Left ventricle myocardium inferior (tissue), 1 donor: Measurements from ENCODE around the gene PANK4. TPM values are rescaled to one million over a fixed set of nuclear protein-coding genes. Genes with fewer than 3 reads are reported as not detected.

Experiments
- DNase-seq: peaks from one replicate; pipeline ENCODE4 v3.0.0-alpha.2; 2020
- H3K27ac ChIP-seq: fragments of 200-600 bp; replicated peaks from 2 replicates; pipeline ENCODE4 v1.8.0; 2021
- H3K27me3 ChIP-seq: fragments of 200-600 bp; 2 replicates; pipeline ENCODE4 v1.8.0; 2021; ENCODE audit warnings: low read depth
- H3K36me3 ChIP-seq: fragments of 200-600 bp; 2 replicates; pipeline ENCODE4 v1.8.0; 2021
- H3K4me1 ChIP-seq: fragments of 200-600 bp; 2 replicates; pipeline ENCODE4 v1.8.0; 2021
- H3K4me3 ChIP-seq: fragments of 200-600 bp; 2 replicates; pipeline ENCODE4 v1.8.0; 2021; ENCODE audit warnings: mild to moderate bottlenecking, moderate library complexity
- H3K9me3 ChIP-seq: fragments of 200-600 bp; replicated peaks from 2 replicates; pipeline ENCODE4 v1.8.0; 2021
- CTCF ChIP-seq: fragments of 200-600 bp; IDR thresholded peaks from 2 replicates; pipeline ENCODE4 v1.8.0; 2021; ENCODE audit warnings: antibody characterized with exemption, mild to moderate bottlenecking, borderline replicate concordance
- intact Hi-C: fragments of 100-400 bp; cut with micrococcal nuclease; formaldehyde crosslinking; loops from one replicate; pipeline ENCODE4 v1.11.0; 2022
- total RNA-seq: library from RNA; stranded (reverse); fragmentation: NEBNext Ultra II Directional; extraction: Animal tissue kit (Norgen Biotek cat#: 25700); gene quantifications from one replicate; pipeline ENCODE4 v1.2.1, GENCODE V29; 2021
- donor health status: DM: no; HTN: yes; CAD: no; lungs with severe emphysema.

PANK4 gene
- total RNA-seq, 1 donor from 2014 or later: 42.8 TPM

GRCh38 chr1:2470290-2471158 is 55.9 kb downstream of the PANK4 start:
- TF ChIP-seq CTCF: no peak
- intact Hi-C loops: no loop called here
- H3K36me3 ChIP-seq: no peaks in the 10 kb centered on the region
- H3K27me3 ChIP-seq: peaks cover 99% of the 10 kb centered on the region
- H3K4me1 ChIP-seq: peaks cover 8% of the 10 kb centered on the region
- H3K4me3 ChIP-seq: no peak overlapping the region
- no peak for DNase-seq
- H3K27ac ChIP-seq: no peak overlapping the region
- no peaks in the 10 kb centered on the region for H3K9me3 ChIP-seq

- H3K9me3 ChIP-seq: no peaks in the 10 kb centered on the region
- peaks cover 99% of the 10 kb centered on the region for H3K27me3 ChIP-seq
- H3K4me3 ChIP-seq: no peak overlapping the region
- no peak for DNase-seq
- TF ChIP-seq CTCF: no peak
- H3K4me1 ChIP-seq: no peaks in the 10 kb centered on the region
- intact Hi-C loops: no loop called here
- no peak overlapping the region for H3K27ac ChIP-seq
- no peaks in the 10 kb centered on the region for H3K36me3 ChIP-seq
Observed at GRCh38 chr1:2469103-2469940, 57.1 kb downstream of the PANK4 start.

- no peak for TF ChIP-seq CTCF
- H3K9me3 ChIP-seq: no peaks in the 10 kb centered on the region
- no peak for DNase-seq
- peaks cover 100% of the 10 kb centered on the region for H3K27me3 ChIP-seq
- H3K4me1 ChIP-seq: no peaks in the 10 kb centered on the region
- intact Hi-C loops: no loop called here
- no peaks in the 10 kb centered on the region for H3K36me3 ChIP-seq
- no peak overlapping the region for H3K4me3 ChIP-seq
- no peak overlapping the region for H3K27ac ChIP-seq
Observed at GRCh38 chr1:2468540-2468939, 57.9 kb downstream of the PANK4 start.

- DNase-seq: no peak
- Histone ChIP-seq H3K27ac (no peak overlapping the region), H3K27me3 (peaks cover 100% of the 10 kb centered on the region), H3K9me3 (no peaks in the 10 kb centered on the region), H3K36me3 (no peaks in the 10 kb centered on the region), H3K4me3 (no peak overlapping the region), H3K4me1 (no peaks in the 10 kb centered on the region)
- intact Hi-C loops: no loop called here
- no peak for TF ChIP-seq CTCF
Observed at GRCh38 chr1:2468041-2468472, 58.3 kb downstream of the PANK4 start.

GRCh38 chr1:2466958-2467554 is 59.3 kb downstream of the PANK4 start:
- intact Hi-C loops: no loop called here
- no peaks in the 10 kb centered on the region for H3K36me3 ChIP-seq
- H3K4me3 ChIP-seq: no peak overlapping the region
- H3K27me3 ChIP-seq: peaks cover 98% of the 10 kb centered on the region
- H3K4me1 ChIP-seq: no peaks in the 10 kb centered on the region
- TF ChIP-seq CTCF: no peak
- DNase-seq: no peak
- H3K27ac ChIP-seq: no peak overlapping the region
- no peaks in the 10 kb centered on the region for H3K9me3 ChIP-seq
